Neural progenitor cell (in vitro differentiated cells): ENCODE measurements around the gene SLC5A4.

Experiments used
- EZH2 ChIP-seq: fragments of 200-600 bp; sonication (generic); IDR thresholded peaks from 2 replicates; pipeline ENCODE4 v1.6.1; 2017; ENCODE audit warnings: antibody characterized with exemption, mild to moderate bottlenecking, moderate library complexity
- EZH2phosphoT487 ChIP-seq: fragments of 200-600 bp; sonication (generic); IDR thresholded peaks from 2 replicates; pipeline ENCODE4 v1.6.1; 2017; ENCODE audit warnings: antibody characterized with exemption
- TF ChIP-seq, protein P1 (sequence below): fragments of 200-600 bp; sonication (generic); IDR thresholded peaks from 2 replicates; pipeline ENCODE4 v1.5.1; 2017; ENCODE audit warnings: antibody characterized with exemption, mild to moderate bottlenecking

DNA sequence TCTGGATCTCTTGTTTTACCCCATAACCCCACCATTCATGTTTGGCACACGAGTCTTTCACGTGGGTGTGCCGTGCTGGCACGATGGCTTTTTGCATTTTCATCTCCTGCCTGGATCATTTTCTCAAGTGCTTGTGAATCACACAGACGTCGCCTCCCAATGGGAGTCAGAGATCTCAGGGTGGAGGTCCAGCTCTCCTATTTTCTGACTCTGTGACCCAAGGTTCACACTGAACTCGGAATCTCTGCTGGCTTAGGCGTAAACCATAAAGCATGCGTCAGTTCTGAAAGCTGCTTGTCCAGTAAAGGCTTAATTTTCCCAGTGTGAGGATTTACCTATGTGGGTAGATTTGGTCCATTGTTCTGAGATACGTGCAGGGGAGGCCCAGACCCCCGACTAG lies 80.0 kb downstream of the SLC5A4 start:
- TF ChIP-seq, protein P1, sequence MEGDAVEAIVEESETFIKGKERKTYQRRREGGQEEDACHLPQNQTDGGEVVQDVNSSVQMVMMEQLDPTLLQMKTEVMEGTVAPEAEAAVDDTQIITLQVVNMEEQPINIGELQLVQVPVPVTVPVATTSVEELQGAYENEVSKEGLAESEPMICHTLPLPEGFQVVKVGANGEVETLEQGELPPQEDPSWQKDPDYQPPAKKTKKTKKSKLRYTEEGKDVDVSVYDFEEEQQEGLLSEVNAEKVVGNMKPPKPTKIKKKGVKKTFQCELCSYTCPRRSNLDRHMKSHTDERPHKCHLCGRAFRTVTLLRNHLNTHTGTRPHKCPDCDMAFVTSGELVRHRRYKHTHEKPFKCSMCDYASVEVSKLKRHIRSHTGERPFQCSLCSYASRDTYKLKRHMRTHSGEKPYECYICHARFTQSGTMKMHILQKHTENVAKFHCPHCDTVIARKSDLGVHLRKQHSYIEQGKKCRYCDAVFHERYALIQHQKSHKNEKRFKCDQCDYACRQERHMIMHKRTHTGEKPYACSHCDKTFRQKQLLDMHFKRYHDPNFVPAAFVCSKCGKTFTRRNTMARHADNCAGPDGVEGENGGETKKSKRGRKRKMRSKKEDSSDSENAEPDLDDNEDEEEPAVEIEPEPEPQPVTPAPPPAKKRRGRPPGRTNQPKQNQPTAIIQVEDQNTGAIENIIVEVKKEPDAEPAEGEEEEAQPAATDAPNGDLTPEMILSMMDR = no peak
- TF ChIP-seq EZH2 (no peak), EZH2phosphoT487 (no peak)
